Tibial nerve (tissue), 4 donors: Measurements from ENCODE around the gene EPHA6. TPM values are rescaled to one million over a fixed set of nuclear protein-coding genes. Genes with fewer than 3 reads are reported as not detected.

Experiments used
- DNase-seq, 2 donors: peaks; one replicate each; pipeline ENCODE4 v3.0.0-alpha.2; 2019; ENCODE audit warnings: low spot score in 2 of 2
- H3K27ac ChIP-seq, 4 donors: fragments of 200-600 bp; sonication (generic) in 3 of 4; one replicate each; pipeline ENCODE4 v1.5.1; 2017 to 2019; ENCODE audit warnings: mild to moderate bottlenecking in 1 of 4
- H3K27me3 ChIP-seq, 2 donors: fragments of 200-600 bp; sonication (generic) in 1 of 2; one replicate each; pipeline versions ENCODE4 v1.5.1 to v1.6.0; 2017 to 2019
- H3K36me3 ChIP-seq, 3 donors: fragments of 200-600 bp; sonication (generic); one replicate each; pipeline ENCODE4 v1.5.1; 2018 to 2019
- H3K4me1 ChIP-seq, 4 donors: fragments of 200-600 bp; sonication (generic) in 3 of 4; one replicate each; pipeline ENCODE4 v1.5.1; 2017 to 2019
- H3K4me3 ChIP-seq, 4 donors: fragments of 200-600 bp; sonication (generic) in 3 of 4; one replicate each; pipeline ENCODE4 v1.5.1; 2017 to 2019; ENCODE audit warnings: mild to moderate bottlenecking in 1 of 4, moderate library complexity in 1 of 4
- H3K9me3 ChIP-seq, 4 donors: fragments of 200-600 bp; sonication (generic) in 3 of 4; one replicate each; pipeline ENCODE4 v1.5.1; 2017 to 2019
- CTCF ChIP-seq, 5 experiments: fragments of 200-600 bp in 3 of 5; fragments of 450-650 bp in 2 of 5; sonication (generic) in 3 of 5; IDR thresholded peaks; one replicate each; pipeline ENCODE4 v1.5.1; 2016 to 2019; ENCODE audit warnings: antibody characterized with exemption in 5 of 5, mild to moderate bottlenecking in 3 of 5, moderate library complexity in 2 of 5
- EP300 ChIP-seq, 2 donors: sonication (generic); formaldehyde crosslinking; IDR thresholded peaks; one replicate each; pipeline ENCODE4 v1.6.1; 2017; ENCODE audit warnings: antibody characterized with exemption in 2 of 2, mild to moderate bottlenecking in 1 of 2
- POLR2A ChIP-seq, 2 donors: fragments of 450-650 bp; IDR thresholded peaks; one replicate each; pipeline ENCODE4 v1.6.1; 2017; ENCODE audit warnings: antibody characterized with exemption in 2 of 2, mild to moderate bottlenecking in 2 of 2, moderate library complexity in 2 of 2
- WGBS, 2 donors: methylation state at CpG; one replicate each; pipeline ENCODE4 v1.1.5; 2018; 5-methylcytosine and 5-hydroxymethylcytosine counted together
- total RNA-seq, 4 donors: library from RNA; depleted of rRNA; stranded (reverse); fragments of >200 nt; gene quantifications; one replicate each; pipeline ENCODE4 v1.1.0, GENCODE V29; 2016

EPHA6 gene
- total RNA-seq, 4 donors from 2014 or later: 0.30 to 1.3 (median 0.61) TPM

GRCh38 chr3:97070302-97070701, 255.9 kb downstream of the EPHA6 start:
- Histone ChIP-seq H3K4me3 (no peak overlapping the region), H3K36me3 (no peaks in the 10 kb centered on the region), H3K9me3 (no peaks in the 10 kb centered on the region), H3K27me3 (no peaks in the 10 kb centered on the region), H3K4me1 (no peaks in the 10 kb centered on the region), H3K27ac (no peak overlapping the region)
- TF ChIP-seq EP300 (IDR thresholded peaks at IDR 0.05): no peak
- TF ChIP-seq CTCF (IDR thresholded peaks at IDR 0.05): no peak
- no peak for TF ChIP-seq POLR2A (IDR thresholded peaks at IDR 0.05)
- no peak for DNase-seq

GRCh38 chr3:97074546-97074945, 260.2 kb downstream of the EPHA6 start:
- 77 to 83% methylated on average over 2 of the region's 2 CpGs for WGBS, 2 donors
- Histone ChIP-seq H3K27me3 (no peaks in the 10 kb centered on the region), H3K27ac (no peak overlapping the region), H3K9me3 (no peaks in the 10 kb centered on the region), H3K4me3 (no peak overlapping the region), H3K4me1 (no peaks in the 10 kb centered on the region), H3K36me3 (no peaks in the 10 kb centered on the region)
- no peak for DNase-seq
- TF ChIP-seq CTCF (IDR thresholded peaks at IDR 0.05): no peak
- TF ChIP-seq POLR2A (IDR thresholded peaks at IDR 0.05): no peak
- no peak for TF ChIP-seq EP300 (IDR thresholded peaks at IDR 0.05)

- TF ChIP-seq CTCF (IDR thresholded peaks at IDR 0.05) (no peak), POLR2A (IDR thresholded peaks at IDR 0.05) (no peak), EP300 (IDR thresholded peaks at IDR 0.05) (no peak)
- WGBS, 2 donors: 23 to 35% methylated on average over 2 of the region's 2 CpGs
- Histone ChIP-seq H3K4me3 (no peak overlapping the region), H3K36me3 (no peaks in the 10 kb centered on the region), H3K27ac (no peak overlapping the region), H3K27me3 (no peaks in the 10 kb centered on the region), H3K4me1 (no peaks in the 10 kb centered on the region), H3K9me3 (no peaks in the 10 kb centered on the region)
- DNase-seq: no peak
Observed at GRCh38 chr3:97076673-97077072, 262.3 kb downstream of the EPHA6 start.

- WGBS, 2 donors: 37 to 52% methylated on average over 2 of the region's 2 CpGs
- Histone ChIP-seq H3K9me3 (no peaks in the 10 kb centered on the region), H3K4me3 (no peak overlapping the region), H3K27me3 (no peaks in the 10 kb centered on the region), H3K4me1 (no peaks in the 10 kb centered on the region), H3K27ac (no peak overlapping the region), H3K36me3 (no peaks in the 10 kb centered on the region)
- TF ChIP-seq EP300 (IDR thresholded peaks at IDR 0.05): no peak
- DNase-seq: no peak
Observed at GRCh38 chr3:97089621-97090020, 275.2 kb downstream of the EPHA6 start.

- Histone ChIP-seq H3K4me3 (no peak overlapping the region), H3K36me3 (no peaks in the 10 kb centered on the region), H3K27me3 (no peaks in the 10 kb centered on the region), H3K27ac (no peak overlapping the region), H3K4me1 (no peaks in the 10 kb centered on the region), H3K9me3 (no peaks in the 10 kb centered on the region)
- TF ChIP-seq CTCF (IDR thresholded peaks at IDR 0.05) (no peak), POLR2A (IDR thresholded peaks at IDR 0.05) (no peak), EP300 (IDR thresholded peaks at IDR 0.05) (no peak)
- DNase-seq: no peak
Observed at GRCh38 chr3:97102641-97103040, 288.2 kb downstream of the EPHA6 start.

- no peak for DNase-seq
- Histone ChIP-seq H3K4me1 (no peaks in the 10 kb centered on the region), H3K27ac (no peak overlapping the region), H3K4me3 (no peak overlapping the region), H3K36me3 (no peaks in the 10 kb centered on the region), H3K27me3 (no peaks in the 10 kb centered on the region), H3K9me3 (no peaks in the 10 kb centered on the region)
- TF ChIP-seq CTCF (IDR thresholded peaks at IDR 0.05) (no peak), EP300 (IDR thresholded peaks at IDR 0.05) (no peak), POLR2A (IDR thresholded peaks at IDR 0.05) (no peak)
- WGBS, 2 donors: 38 to 44% methylated on average over 4 of the region's 4 CpGs
Observed at GRCh38 chr3:97105989-97106651, 291.7 kb downstream of the EPHA6 start.
